GM21515 (cell line): ENCODE measurements around the gene RNASE13.
"Not testable (repeated sequence)": the region's sequence is repeated elsewhere in the genome, so short reads cannot be mapped to it uniquely, and the experiment has no call there.

Source experiments
- ATAC-seq: cut with Tn5 transposase; IDR thresholded peaks from one replicate; pipeline ENCODE4 v1.9.1; 2021; ENCODE audit not compliant: unreplicated experiment

The RNASE13 gene

DNA sequence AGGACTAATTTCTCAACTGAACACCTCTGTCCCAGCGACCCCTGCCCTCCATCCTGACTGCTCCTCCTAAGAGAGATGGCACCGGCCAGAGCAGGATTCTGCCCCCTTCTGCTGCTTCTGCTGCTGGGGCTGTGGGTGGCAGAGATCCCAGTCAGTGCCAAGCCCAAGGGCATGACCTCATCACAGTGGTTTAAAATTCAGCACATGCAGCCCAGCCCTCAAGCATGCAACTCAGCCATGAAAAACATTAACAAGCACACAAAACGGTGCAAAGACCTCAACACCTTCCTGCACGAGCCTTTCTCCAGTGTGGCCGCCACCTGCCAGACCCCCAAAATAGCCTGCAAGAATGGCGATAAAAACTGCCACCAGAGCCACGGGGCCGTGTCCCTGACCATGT lies 8.3 kb upstream of the RNASE13 start:
- no peak for ATAC-seq

DNA sequence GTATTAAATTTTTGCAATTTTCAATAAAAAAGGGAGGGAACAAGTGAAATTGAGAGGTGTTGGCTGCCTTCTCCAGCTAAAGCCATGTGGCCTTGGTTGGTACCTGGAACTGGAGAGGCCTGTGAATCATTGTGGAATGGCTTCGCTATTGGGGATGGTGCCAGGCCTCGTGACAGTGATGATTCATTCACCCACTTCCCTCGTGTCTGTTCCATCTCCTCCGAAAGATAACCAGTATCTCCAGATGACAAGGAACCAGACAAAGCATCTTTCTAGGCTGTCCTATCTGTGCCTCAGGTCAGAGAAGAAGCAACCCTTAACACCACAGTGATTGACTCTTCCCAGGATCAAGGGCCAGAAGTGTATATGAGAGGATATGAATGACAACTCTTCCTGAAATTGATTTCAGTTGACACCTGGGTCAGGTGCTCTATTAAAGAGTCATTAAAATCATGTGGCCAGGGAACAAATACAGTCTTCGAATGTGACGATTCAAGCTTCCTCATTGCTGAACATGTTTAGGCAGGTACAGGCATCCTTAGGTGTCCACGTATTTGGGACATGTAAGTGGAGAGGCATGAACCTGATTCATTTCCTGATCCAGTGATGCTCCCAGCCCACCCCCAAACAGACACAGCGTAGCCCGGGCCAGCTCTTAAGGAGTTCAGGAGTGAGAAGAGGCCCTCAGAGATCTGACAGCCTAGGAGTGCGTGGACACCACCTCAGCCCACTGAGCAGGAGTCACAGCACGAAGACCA lies 7.2 kb upstream of the RNASE13 start, which contains the start of gene RNASE7:
Gene RNASE7, plus strand, starts transcription at position 687 of the 758 bp plus-strand sequence. CDS start 631 bp downstream, outside the sequence.
- ATAC-seq = no peak

DNA sequence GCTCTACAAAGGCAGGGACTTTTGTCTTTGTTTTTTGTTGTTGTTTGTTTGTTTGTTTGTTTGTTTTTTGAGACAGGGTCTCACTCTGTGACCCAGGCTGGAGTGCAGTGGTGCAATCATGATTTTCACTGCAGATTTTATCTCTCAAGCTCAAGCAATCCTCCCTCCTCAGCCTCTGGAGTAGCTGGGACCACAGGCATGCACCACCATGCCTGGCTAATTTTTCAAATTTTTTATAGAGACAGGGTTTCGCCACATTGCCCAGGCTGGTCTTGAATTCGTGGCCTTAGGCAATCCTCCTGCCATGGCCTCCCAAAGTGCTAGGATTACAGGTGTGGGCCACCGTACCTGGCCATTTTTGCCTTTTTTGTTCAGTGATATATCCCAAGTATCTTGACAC lies 6.3 kb upstream of the RNASE13 start:
- ATAC-seq = not testable (repeated sequence)

DNA sequence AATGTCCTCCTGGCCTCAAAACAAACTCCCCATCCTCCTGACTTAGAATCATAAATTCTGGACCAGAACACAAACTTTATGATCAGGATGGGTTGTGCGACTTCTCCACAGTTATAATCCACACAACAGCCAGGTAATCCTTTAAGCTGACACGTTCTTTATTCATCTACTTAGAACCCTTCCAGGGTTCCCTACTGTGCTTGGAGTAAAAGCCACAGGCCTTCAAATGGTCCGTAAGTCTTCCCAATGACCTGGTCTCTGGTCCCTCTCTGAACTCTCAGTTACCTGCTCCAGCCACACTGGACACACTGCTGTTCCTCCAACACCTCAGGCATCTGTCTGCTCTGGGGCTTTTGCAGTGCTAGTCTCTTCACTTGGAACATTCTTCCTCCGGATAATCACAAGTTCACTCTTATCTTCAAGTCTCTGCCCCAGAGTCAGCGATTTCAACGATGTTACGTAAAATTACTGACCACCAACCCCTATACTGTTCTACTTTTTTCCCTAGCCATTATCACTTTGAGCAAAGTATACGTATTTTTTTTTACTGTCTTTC lies 5.8 kb upstream of the RNASE13 start:
- no peak for ATAC-seq

DNA sequence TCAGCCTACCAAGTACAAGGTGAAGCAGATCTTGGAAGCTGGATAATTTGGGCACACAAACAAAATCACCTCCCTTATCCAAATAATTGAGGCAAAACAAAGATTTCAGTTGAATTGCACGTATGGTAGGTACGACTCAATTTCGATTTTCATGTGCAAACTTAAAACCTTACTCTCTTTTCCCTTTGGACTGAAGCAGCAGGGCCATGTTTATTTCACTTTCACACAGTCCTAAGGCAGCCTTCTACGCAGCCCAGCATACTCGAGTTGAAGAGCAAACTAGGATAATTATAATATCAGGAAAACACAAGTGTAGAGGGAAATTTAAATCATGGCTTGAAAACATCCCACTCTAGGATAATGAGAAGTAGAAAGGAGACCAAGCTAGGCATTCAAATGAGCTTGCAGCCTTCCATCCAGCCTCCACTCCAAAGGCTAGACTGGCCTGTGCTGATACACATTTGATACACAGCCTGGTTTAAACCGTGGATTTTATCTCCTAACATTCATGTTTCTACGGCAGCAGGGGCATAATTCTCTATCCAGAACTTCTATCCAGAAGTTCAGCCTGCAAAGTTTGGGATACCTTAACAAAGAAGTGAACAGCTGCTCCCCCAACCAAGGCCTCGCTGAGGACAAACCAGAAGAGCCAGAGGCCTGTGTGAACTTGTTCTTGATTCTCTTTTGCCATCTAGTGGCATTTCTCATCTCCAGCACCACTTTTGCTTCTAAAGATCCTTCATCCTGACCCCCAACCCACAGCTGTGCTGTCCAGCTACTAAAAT lies 5.2 kb upstream of the RNASE13 start:
- no peak for ATAC-seq

DNA sequence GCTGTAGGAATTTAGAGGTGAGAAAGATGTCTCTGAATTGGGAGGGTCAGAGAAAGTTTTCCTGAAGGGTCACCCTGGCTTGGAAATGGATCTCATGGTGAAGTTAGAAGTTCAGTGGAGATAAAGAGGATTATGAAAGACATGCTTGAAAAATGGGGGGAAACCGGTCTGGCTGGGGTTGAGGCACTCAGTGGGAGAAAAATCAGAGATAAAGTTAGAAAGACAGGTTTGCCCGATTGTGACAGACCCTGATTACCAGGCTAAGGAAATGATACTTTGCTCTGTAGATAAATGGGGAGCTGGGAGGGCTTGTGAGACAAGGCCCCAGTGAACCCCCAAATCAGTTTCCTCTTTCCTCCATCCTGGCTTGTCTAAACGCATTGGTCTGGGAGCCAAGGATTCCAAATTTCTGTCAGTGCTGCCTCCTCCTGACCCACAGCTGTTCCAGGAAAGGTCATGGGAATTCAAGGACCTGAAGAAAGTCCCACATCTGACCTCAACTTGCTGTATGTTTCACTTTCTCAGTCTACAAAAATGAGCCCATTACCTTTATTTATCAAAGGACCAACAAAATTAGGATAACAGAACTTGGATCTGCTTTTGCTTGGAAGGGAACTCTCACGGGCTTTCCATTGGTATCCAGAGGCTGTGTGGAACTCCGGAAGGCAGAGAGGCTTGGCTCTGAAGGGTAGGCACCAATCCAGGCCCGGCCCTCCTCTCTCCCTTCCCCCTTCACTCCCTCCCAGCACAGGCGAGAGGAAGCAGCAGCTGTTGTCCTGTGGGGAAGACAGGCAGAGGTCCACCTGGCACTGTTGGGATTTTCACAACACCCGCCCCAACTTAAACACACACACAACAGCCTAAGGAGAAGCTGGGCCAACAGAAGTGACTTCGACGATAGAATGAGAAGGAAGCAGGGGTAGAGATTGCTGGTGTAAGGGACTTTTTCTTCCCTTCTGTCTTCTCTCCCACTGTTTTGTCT lies 4.1 kb upstream of the RNASE13 start:
- no peak for ATAC-seq

DNA sequence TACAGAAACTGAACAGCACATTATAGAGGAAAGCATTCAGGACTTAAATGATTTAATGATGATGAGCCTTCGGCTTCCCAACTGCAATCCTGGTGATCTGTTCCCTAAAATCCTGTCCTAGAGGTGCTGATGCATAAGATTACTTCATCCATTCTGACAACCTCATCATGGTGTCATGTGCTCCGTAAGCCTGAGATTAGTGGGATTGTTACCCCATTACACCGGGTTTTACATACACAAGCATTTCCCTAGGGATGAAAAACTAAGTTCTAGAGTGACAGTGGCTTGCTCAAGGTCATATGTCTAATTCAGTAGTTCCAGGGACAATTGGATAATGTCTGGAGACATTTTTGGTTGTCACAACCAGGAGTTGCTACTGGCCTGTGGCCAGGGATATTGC lies 2.5 kb upstream of the RNASE13 start:
- no peak for ATAC-seq

DNA sequence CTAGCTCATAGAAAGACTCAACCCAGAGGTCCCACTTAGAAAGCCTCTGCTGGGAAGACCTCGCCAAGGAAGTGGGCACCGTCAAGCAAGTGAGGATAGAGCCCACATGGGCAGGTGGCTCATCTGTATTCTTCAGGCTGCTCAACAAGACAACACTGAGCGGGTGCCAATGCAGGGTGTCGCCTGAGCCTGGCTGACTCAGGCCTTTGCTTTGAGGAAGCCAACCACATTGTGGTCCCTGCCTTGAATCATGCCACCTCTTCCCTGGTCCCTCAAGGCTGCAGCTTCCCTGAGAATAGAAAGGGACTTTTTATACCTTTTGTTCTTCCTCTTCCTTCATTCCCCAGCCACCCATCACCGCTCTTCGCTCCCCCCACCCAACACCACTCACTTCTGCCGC lies 2.1 kb upstream of the RNASE13 start:
- no peak for ATAC-seq

DNA sequence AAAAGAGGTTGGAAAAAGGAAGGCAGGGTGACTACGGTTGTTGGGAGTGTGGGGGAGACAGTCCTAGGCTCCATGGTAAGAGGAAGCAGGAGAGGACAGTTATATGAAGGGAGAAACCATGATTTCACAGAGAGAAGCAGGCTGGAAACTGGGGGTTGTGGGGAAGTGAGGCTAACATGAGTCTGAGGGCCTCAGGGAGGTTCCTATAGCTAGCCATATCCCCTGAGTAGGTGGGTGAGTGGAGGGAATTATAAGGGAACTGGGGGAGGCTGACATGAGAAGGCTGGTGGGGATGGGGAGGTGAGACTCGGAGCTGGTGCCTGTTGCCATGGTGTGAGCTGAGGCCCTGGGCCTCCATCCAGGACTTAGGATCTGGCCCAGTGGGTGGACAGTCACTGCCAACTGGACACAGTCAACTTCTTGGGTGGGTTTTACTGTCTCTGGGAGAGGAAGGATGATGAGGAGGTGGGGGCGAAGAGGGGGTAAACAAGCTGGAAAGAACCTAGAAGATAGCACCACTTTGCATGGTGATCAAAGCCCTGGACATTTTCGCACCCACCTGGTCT lies 1.4 kb downstream of the RNASE13 start:
- no peak for ATAC-seq

DNA sequence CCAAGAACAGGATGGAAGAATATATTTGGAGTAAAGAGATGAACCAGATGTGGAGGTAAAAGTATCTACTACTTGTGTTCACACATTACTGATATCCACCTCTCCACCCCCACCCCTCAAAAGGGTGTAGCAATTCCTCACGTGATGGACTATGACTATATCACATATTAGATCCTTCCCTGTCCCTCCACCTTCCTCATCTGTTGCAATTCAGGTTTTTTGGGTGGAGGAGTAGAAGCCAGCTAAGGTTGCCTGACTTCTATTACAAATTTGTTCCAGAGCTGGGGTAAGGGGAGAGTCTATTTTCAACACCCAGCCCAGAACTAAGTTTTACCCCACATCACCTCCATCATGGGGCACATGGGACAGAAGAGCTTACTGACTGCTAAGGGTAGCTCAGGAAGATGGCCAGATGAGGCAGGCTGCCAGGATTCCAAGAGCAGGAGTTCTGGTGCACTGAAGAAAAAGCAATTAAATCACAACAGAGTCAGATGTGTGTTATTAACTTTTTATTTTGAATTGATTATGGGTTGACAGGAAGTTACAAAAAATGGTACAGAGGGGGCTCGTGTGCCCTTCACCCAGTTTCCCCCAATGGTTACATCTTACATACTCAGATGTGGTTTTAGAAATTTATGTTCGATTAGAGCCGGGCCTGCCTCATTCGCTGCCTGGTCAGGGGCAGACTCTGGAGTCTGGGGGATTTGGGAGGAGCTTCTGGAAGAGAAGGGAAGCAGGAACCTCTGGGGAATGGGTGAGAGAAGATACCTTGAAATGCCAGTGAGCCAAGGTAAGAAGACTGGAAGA lies 2.1 kb downstream of the RNASE13 start:
- ATAC-seq = no peak

DNA sequence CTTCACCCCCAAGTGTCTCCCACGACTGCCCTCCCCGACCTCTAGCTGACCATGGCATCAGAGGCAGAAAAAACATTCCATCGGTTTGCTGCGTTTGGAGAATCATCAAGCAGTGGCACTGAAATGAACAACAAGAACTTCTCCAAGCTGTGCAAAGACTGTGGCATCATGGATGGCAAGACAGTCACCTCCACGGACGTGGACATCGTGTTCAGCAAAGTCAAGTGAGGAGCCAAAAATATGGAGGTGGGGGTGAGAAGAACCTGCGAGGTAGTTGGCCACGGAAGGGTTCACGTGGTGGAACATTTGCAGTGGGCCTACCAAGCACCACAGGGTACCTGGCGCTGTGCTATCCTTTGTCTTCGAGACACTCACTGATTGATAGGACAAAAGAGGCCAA lies 4.1 kb downstream of the RNASE13 start:
- ATAC-seq = no peak

DNA sequence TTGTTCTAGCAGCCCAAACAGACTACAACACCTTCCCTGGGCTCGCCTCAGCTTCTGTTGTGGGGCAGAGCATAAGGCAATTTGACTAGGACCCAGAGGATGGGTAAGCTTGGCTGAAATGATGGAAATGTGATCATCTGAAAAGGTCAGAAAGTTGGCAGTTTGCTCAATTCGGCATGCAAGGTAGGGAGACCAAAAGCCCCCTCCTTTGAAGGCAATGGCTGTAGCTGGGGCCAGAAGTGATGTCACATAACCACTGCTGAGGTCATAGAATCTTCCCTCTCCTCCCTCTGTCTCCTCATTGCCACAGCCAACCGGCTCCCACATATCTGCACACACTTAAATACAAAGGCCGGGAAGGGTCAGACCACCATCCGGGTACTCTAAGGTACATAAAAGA lies 4.7 kb downstream of the RNASE13 start, which contains the start of gene TPPP2:
Gene TPPP2, plus strand, starts transcription at position 301 of the 400 bp plus-strand sequence. CDS start 365 bp downstream, outside the sequence.
- ATAC-seq = no peak

DNA sequence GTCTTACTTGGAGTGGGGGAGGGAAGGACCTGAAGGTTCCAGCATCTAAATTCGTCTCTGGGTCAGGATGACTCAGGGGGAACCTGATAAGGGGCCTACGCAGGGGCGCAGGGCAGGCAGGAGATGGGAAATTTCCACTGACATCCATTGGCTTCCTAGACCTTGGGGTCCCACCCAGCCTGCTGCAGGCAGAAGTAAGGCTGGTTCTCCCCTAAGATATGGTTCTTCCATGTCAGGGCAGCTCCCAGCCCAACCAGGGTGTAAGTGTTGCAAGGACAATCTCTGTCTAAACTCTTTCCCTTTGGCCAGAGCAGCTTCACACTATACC lies 7.7 kb downstream of the RNASE13 start:
- no peak for ATAC-seq

DNA sequence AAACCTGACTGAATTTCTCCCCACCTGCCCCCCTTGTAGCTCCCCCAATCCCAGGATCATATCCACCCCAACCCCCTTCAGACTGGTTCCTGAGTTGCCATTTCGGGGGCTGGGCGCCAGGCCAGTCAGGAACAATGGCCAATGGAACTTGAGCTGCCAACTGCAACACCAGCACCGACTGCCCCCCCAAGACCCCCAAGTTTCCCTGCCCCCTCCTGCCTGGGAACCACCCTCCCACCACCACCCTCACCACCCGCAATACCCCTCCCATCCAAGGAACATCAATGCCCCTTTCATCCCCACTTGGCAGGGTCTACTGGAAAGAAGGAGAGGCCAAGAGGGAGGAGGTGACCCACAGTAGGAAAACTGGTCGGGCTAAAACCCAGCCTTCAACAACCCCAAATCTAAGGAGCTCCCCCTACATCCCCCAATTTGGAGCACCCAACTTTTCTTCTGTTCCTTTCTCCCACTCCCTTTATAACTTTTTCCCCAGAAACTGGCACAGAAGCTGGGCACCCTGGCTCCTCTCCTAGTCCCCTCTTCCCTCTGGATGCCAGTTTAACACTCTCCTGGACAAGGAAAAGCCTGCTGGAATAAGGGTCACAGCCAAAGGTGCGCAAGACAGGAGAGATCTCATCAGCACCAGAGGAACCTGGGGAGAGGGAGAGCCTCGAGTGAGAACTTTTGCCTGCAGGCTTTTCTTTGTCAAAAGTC lies 8.2 kb downstream of the RNASE13 start:
- no peak for ATAC-seq

DNA sequence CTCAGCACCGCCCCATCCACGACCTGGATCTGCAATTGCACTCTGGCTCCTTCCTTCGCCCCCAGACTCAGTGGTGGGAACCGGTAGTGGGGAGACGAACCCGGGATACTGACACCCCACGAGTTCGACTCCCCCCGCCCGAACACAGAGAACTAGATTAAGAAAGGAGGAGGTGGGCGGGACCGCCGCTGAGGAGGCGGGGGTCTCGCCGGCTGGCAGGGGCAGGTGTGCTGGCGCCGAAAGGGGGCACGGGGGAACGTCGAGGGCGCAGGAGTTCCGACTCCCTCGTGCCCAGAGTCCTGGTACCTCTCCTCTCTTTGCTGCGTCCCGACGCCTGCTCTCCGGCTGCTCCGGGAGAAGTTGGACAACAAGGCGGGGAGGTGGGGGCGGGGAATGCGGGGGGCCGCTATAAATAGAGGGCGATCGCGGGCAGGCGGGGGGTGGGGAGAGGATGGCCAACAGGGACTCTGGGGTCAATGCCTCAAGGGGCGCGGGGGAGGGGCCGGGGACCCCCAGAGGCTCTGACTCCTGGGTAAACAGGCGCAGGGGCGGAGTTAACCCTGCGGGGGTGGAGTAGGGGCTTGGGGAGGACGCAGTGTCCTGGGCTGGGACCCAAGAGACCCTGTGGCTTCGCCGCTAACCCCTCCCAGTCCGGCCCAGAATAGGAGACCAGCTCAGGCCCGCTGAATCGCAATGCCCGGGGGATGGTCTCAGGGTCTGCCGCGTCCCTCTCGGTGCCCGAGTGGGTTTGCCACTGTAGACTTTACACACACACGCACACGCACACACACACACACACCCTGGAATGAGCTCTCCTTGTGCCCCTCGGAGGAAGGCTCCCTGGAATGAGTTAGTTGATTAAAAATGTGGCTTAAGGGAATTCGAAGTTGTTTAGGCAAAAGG lies 9.0 kb downstream of the RNASE13 start:
- no peak for ATAC-seq

DNA sequence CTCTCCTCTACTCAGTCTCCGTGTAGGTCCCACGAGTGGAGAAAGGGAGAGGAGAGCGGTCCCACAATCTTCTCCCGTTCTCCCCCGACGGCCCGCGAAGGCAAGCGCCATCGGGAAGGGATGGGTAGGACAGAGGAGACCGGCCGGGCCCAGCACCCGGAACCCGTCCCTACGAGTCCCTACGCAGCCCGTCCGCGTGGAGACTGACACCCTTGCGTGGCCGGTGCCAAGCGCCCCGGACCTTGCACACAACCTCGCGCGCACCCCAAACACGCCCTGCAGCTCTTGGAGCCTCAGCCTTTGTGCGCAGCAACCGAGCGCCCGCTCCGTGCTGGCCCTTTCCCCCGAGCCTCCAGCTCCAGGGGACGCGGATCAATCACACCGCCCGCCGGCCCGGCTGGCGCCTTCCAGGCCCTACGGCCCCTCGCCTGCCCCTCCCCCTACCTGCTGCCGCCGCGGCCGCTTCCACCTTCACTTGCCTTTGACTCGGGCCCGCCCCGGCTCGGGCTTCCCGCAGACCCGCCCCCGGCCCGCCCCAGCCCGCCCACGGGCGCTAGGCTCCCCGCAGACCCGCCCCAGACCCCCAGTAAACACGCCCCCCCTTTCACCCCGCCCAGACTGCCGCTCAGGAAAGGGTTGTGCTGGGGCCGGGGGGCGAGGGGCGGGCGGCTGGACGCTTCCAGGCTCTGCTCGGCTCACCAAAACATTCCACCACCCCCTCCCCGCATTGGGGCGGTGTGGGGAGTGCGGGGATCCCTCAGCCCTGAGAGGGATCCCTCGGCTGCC lies 9.8 kb downstream of the RNASE13 start, which contains the start of gene NDRG2:
Gene NDRG2, minus strand, starts transcription at position 477 of the 786 bp plus-strand sequence. CDS start 1,746 bp downstream, outside the sequence.
- ATAC-seq = no peak
